Type B pancreatic cell (in vitro differentiated cells): ENCODE measurements around the gene MARCHF6. TPM values are rescaled to one million over a fixed set of nuclear protein-coding genes. Genes with fewer than 3 reads are reported as not detected.

Experiments used
- DNase-seq: peaks from one replicate; pipeline ENCODE4 v3.0.0; 2021; ENCODE audit warnings: mixed read lengths; ENCODE audit not compliant: unreplicated experiment; ENCODE audit errors: extremely low spot score
- H3K27ac Mint-ChIP-seq: 2 replicates; pipeline ENCODE4 v1.8.0; 2021; ENCODE audit warnings: mild to moderate bottlenecking, mixed read lengths
- H3K27me3 Mint-ChIP-seq: 2 replicates; pipeline ENCODE4 v1.8.0; 2021; ENCODE audit warnings: mixed read lengths
- H3K36me3 Mint-ChIP-seq: 2 replicates; pipeline ENCODE4 v1.8.0; 2021; ENCODE audit warnings: mixed read lengths
- H3K4me1 Mint-ChIP-seq: one replicate; pipeline ENCODE4 v1.8.0; 2021; ENCODE audit warnings: mixed read lengths; ENCODE audit not compliant: unreplicated experiment
- H3K4me3 Mint-ChIP-seq: 2 replicates; pipeline ENCODE4 v1.8.0; 2021; ENCODE audit warnings: mild to moderate bottlenecking, mixed read lengths
- H3K9me3 Mint-ChIP-seq: 2 replicates; pipeline ENCODE4 v1.8.0; 2021; ENCODE audit warnings: mixed read lengths
- total RNA-seq: library from RNA; stranded (reverse); gene quantifications from 2 replicates; pipeline ENCODE4 v1.2.1, GENCODE V29; 2021; ENCODE audit warnings: low replicate concordance
- TF ChIP-seq, protein P1 (sequence below): fragments of 200-600 bp; sonication (generic); conservative IDR thresholded peaks from 2 replicates; pipeline ENCODE4 v1.5.0; 2021; ENCODE audit warnings: antibody characterized with exemption, mild to moderate bottlenecking

Gene MARCHF6
- total RNA-seq, 1 donor from 2014 or later, result 199 TPM

DNA sequence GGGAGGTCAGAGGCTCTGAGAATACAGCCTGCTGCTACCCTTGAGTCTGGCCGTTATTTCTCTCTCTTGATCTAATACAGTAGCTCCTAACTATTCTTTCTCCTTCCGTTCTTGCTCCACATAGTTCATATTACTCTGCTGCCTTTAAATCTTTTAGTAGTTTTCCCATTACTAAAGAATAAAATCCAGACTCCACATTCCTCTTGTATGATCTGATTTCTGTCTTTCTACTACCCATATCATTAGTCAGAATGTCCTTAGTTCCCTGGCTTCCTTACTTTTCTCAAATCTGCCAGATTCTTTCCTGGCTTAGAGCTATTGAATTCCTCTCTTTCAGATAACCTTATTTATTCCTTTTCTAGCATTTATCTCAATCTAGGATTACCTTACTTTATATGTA lies 40.0 kb downstream of the MARCHF6 start:
- Mint-ChIP-seq H3K27ac (no peak overlapping the region), H3K4me1 (no peaks in the 10 kb centered on the region), H3K36me3 (peaks cover 42% of the 10 kb centered on the region), H3K4me3 (no peak overlapping the region), H3K9me3 (no peaks in the 10 kb centered on the region), H3K27me3 (no peaks in the 10 kb centered on the region)
- DNase-seq, result no peak
- TF ChIP-seq, protein P1, sequence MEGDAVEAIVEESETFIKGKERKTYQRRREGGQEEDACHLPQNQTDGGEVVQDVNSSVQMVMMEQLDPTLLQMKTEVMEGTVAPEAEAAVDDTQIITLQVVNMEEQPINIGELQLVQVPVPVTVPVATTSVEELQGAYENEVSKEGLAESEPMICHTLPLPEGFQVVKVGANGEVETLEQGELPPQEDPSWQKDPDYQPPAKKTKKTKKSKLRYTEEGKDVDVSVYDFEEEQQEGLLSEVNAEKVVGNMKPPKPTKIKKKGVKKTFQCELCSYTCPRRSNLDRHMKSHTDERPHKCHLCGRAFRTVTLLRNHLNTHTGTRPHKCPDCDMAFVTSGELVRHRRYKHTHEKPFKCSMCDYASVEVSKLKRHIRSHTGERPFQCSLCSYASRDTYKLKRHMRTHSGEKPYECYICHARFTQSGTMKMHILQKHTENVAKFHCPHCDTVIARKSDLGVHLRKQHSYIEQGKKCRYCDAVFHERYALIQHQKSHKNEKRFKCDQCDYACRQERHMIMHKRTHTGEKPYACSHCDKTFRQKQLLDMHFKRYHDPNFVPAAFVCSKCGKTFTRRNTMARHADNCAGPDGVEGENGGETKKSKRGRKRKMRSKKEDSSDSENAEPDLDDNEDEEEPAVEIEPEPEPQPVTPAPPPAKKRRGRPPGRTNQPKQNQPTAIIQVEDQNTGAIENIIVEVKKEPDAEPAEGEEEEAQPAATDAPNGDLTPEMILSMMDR, result no peak

DNA sequence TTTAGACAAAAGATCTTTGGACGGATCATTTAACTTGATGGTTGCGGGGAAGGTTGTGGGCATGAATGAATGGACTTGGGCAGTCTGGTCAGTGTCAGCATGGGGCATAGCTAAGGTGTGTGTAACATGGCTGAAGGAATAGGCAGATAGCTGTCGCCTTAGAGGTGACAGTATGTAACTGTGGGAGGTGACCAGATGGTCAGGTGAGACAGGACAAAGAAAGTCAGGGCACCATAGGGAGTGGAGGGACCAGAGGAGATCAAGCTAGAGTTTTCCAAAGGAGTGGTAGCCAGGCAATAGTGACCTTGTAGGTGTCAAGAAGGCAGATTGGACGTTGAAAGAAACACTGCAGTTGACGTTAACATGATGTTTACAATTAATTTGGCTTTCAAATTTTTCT lies 43.1 kb downstream of the MARCHF6 start:
- H3K4me3 Mint-ChIP-seq, result no peak overlapping the region
- H3K36me3 Mint-ChIP-seq, result peaks cover 43% of the 10 kb centered on the region
- DNase-seq, result no peak
- no peaks in the 10 kb centered on the region for H3K4me1 Mint-ChIP-seq
- H3K27ac Mint-ChIP-seq, result no peak overlapping the region
- TF ChIP-seq, protein P1, result no peak
- no peaks in the 10 kb centered on the region for H3K27me3 Mint-ChIP-seq
- H3K9me3 Mint-ChIP-seq, result no peaks in the 10 kb centered on the region

DNA sequence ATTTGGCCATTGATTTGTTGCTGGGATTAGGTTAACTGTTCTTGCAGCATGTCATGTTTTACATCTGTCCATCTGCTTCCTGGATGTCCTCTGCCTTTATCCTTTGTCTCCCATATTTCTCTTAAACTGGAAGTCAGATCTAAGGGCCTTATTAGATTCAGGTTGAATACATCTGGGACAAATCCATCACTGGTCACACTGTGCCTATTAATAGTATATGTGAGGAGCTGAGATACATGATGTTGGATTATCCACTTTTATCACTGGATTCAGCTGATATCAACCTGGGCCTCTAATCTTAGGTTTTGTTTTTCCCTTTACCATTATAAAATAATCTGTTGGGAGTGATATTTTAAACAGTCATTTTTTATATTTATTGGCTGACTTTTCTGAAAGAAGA lies 46.3 kb downstream of the MARCHF6 start:
- TF ChIP-seq, protein P1, result no peak
- no peak overlapping the region for H3K27ac Mint-ChIP-seq
- no peaks in the 10 kb centered on the region for H3K27me3 Mint-ChIP-seq
- no peaks in the 10 kb centered on the region for H3K4me1 Mint-ChIP-seq
- no peak overlapping the region for H3K4me3 Mint-ChIP-seq
- DNase-seq, result no peak
- H3K36me3 Mint-ChIP-seq, result peaks cover 44% of the 10 kb centered on the region
- H3K9me3 Mint-ChIP-seq, result no peaks in the 10 kb centered on the region

DNA sequence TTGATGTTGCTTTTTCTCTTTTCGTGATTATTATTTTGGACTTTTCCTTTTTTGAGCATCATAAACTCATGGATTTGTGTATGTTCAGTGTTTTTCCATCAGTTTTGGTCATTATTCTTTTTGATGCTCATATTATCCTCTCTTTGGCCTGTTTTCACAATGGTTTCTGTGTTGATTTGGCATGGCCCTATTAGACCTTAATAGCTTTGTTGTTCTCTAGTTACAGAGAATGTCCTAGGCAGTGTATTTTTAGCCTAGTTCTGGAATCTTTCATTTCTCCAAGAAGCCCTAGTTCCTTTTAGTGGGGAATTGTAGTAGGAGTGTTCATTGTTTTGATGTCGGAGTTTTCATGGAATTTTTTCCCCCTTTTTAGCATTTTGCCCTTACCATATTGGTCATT lies 46.9 kb downstream of the MARCHF6 start:
- H3K4me3 Mint-ChIP-seq, result no peak overlapping the region
- H3K36me3 Mint-ChIP-seq, result peaks cover 49% of the 10 kb centered on the region
- no peaks in the 10 kb centered on the region for H3K4me1 Mint-ChIP-seq
- no peaks in the 10 kb centered on the region for H3K27me3 Mint-ChIP-seq
- H3K9me3 Mint-ChIP-seq, result no peaks in the 10 kb centered on the region
- H3K27ac Mint-ChIP-seq, result no peak overlapping the region
- no peak for DNase-seq
- TF ChIP-seq, protein P1, result no peak

DNA sequence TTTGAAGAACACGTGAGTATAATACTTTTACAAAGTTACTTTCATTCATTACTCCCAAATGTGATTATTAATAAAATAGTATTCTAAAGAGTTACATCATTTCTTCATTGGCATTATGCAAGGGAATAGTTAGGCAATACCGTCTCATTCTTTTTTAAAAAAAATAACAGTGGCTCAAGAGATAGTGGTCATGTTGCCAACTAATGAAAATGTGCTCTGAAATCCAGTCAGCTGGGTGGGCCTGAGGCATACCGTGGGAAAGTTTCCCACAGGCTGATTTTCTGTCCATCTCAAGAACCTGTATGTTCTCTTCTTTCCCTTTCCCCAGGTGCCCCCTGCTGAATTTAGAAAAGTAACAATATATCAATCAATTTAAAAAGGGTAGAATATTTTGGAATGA lies 47.3 kb downstream of the MARCHF6 start:
- Mint-ChIP-seq H3K9me3 (no peaks in the 10 kb centered on the region), H3K27ac (no peak overlapping the region), H3K4me3 (no peak overlapping the region), H3K36me3 (peaks cover 47% of the 10 kb centered on the region), H3K27me3 (no peaks in the 10 kb centered on the region), H3K4me1 (no peaks in the 10 kb centered on the region)
- DNase-seq, result no peak
- TF ChIP-seq, protein P1, result no peak

DNA sequence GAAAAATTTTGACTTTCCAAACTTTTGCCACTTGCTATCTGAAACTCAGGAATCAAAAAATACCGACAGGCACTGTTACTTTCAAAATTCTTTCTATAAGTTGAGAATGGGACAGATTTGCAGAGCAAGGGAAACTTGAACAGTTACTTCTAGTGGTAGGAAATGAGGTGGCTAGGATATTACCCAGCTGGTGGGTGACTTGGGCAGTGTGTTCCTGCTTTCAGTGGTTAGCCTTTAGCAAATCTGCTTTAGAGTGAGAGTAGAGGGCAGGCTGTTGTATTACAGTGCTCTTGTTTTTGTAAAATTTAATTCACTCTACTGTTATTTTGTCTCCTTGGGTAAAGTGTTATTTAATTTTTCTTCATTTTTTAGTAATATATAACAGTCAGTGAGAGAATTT lies 48.0 kb downstream of the MARCHF6 start:
- H3K27me3 Mint-ChIP-seq, result no peaks in the 10 kb centered on the region
- no peak overlapping the region for H3K4me3 Mint-ChIP-seq
- DNase-seq, result no peak
- H3K9me3 Mint-ChIP-seq, result no peaks in the 10 kb centered on the region
- TF ChIP-seq, protein P1, result no peak
- H3K4me1 Mint-ChIP-seq, result no peaks in the 10 kb centered on the region
- no peak overlapping the region for H3K27ac Mint-ChIP-seq
- peaks cover 44% of the 10 kb centered on the region for H3K36me3 Mint-ChIP-seq
